Activated naive CD4-positive, alpha-beta T cell treated with anti-CD3 and anti-CD28 coated beads, Interleukin-2, amount 50 U/mL, for 24 hours (primary cell): Measurements from ENCODE around the gene FRMD4A.
A peak's percentile ranks its signal among the peaks of the same experiment; 100 is the strongest.

Experiments used
- H3K27ac Mint-ChIP-seq: one replicate; pipeline ENCODE4 v1.8.0; 2021; ENCODE audit warnings: mild to moderate bottlenecking, mixed read lengths
- H3K27me3 Mint-ChIP-seq: one replicate; pipeline ENCODE4 v1.8.0; 2021; ENCODE audit warnings: mixed read lengths
- H3K36me3 Mint-ChIP-seq: one replicate; pipeline ENCODE4 v1.8.0; 2021; ENCODE audit warnings: mixed read lengths
- H3K4me1 Mint-ChIP-seq: one replicate; pipeline ENCODE4 v1.8.0; 2021; ENCODE audit warnings: mixed read lengths
- H3K4me3 Mint-ChIP-seq: one replicate; pipeline ENCODE4 v1.8.0; 2021; ENCODE audit warnings: mild to moderate bottlenecking, mixed read lengths
- H3K9me3 Mint-ChIP-seq: one replicate; pipeline ENCODE4 v1.8.0; 2021; ENCODE audit warnings: mixed read lengths

The FRMD4A gene

GRCh38 chr10:14179251-14179650, 151.5 kb downstream of the FRMD4A start:
- Mint-ChIP-seq H3K9me3 (no peaks in the 10 kb centered on the region), H3K4me1 (peaks cover 9% of the 10 kb centered on the region), H3K4me3 (no peak overlapping the region), H3K27me3 (peaks cover 44% of the 10 kb centered on the region), H3K36me3 (no peaks in the 10 kb centered on the region), H3K27ac (no peak overlapping the region)

GRCh38 chr10:14173706-14174594, 156.8 kb downstream of the FRMD4A start:
- no peaks in the 10 kb centered on the region for H3K36me3 Mint-ChIP-seq
- H3K4me3 Mint-ChIP-seq: peak overlapping the region; percentile 93
- peaks cover 35% of the 10 kb centered on the region for H3K27me3 Mint-ChIP-seq
- peaks cover 17% of the 10 kb centered on the region for H3K4me1 Mint-ChIP-seq
- H3K9me3 Mint-ChIP-seq: no peaks in the 10 kb centered on the region
- no peak overlapping the region for H3K27ac Mint-ChIP-seq

GRCh38 chr10:14173391-14173705, 157.4 kb downstream of the FRMD4A start:
- Mint-ChIP-seq H3K4me3 (peak overlapping the region; percentile 93), H3K27ac (no peak overlapping the region), H3K4me1 (peaks cover 17% of the 10 kb centered on the region), H3K36me3 (no peaks in the 10 kb centered on the region), H3K9me3 (no peaks in the 10 kb centered on the region), H3K27me3 (peaks cover 34% of the 10 kb centered on the region)

- Mint-ChIP-seq H3K4me3 (no peak overlapping the region), H3K9me3 (no peaks in the 10 kb centered on the region), H3K27ac (no peak overlapping the region), H3K27me3 (peaks cover 34% of the 10 kb centered on the region), H3K4me1 (peaks cover 17% of the 10 kb centered on the region), H3K36me3 (no peaks in the 10 kb centered on the region)
Measured at GRCh38 chr10:14172336-14172950, 158.3 kb downstream of the FRMD4A start.

GRCh38 chr10:14171336-14171735, 159.4 kb downstream of the FRMD4A start:
- peaks cover 17% of the 10 kb centered on the region for H3K4me1 Mint-ChIP-seq
- peaks cover 28% of the 10 kb centered on the region for H3K27me3 Mint-ChIP-seq
- no peak overlapping the region for H3K4me3 Mint-ChIP-seq
- H3K9me3 Mint-ChIP-seq: no peaks in the 10 kb centered on the region
- H3K36me3 Mint-ChIP-seq: no peaks in the 10 kb centered on the region
- no peak overlapping the region for H3K27ac Mint-ChIP-seq

GRCh38 chr10:14163377-14164086, 167.2 kb downstream of the FRMD4A start:
- Mint-ChIP-seq H3K36me3 (no peaks in the 10 kb centered on the region), H3K27ac (no peak overlapping the region), H3K4me3 (no peak overlapping the region), H3K4me1 (no peaks in the 10 kb centered on the region), H3K9me3 (no peaks in the 10 kb centered on the region), H3K27me3 (peaks cover 17% of the 10 kb centered on the region)

- Mint-ChIP-seq H3K4me3 (no peak overlapping the region), H3K27ac (peak overlapping the region; percentile 56), H3K27me3 (peaks cover 20% of the 10 kb centered on the region), H3K36me3 (no peaks in the 10 kb centered on the region), H3K9me3 (no peaks in the 10 kb centered on the region), H3K4me1 (no peaks in the 10 kb centered on the region)
Measured at GRCh38 chr10:14162629-14163344, 167.9 kb downstream of the FRMD4A start.

- Mint-ChIP-seq H3K27ac (no peak overlapping the region), H3K27me3 (peaks cover 25% of the 10 kb centered on the region), H3K4me3 (no peak overlapping the region), H3K9me3 (no peaks in the 10 kb centered on the region), H3K36me3 (no peaks in the 10 kb centered on the region), H3K4me1 (no peaks in the 10 kb centered on the region)
Measured at GRCh38 chr10:14162061-14162460, 168.7 kb downstream of the FRMD4A start.

GRCh38 chr10:14160299-14160698, 170.4 kb downstream of the FRMD4A start:
- no peaks in the 10 kb centered on the region for H3K4me1 Mint-ChIP-seq
- H3K9me3 Mint-ChIP-seq: peaks cover 7% of the 10 kb centered on the region
- no peak overlapping the region for H3K4me3 Mint-ChIP-seq
- H3K27me3 Mint-ChIP-seq: peaks cover 24% of the 10 kb centered on the region
- H3K27ac Mint-ChIP-seq: no peak overlapping the region
- no peaks in the 10 kb centered on the region for H3K36me3 Mint-ChIP-seq

GRCh38 chr10:14158575-14158974, 172.1 kb downstream of the FRMD4A start:
- H3K4me1 Mint-ChIP-seq: no peaks in the 10 kb centered on the region
- no peak overlapping the region for H3K4me3 Mint-ChIP-seq
- no peak overlapping the region for H3K27ac Mint-ChIP-seq
- H3K27me3 Mint-ChIP-seq: peaks cover 24% of the 10 kb centered on the region
- H3K36me3 Mint-ChIP-seq: no peaks in the 10 kb centered on the region
- peaks cover 7% of the 10 kb centered on the region for H3K9me3 Mint-ChIP-seq

GRCh38 chr10:14156104-14156503, 174.6 kb downstream of the FRMD4A start:
- H3K9me3 Mint-ChIP-seq: peaks cover 7% of the 10 kb centered on the region

GRCh38 chr10:14153570-14154055, 177.1 kb downstream of the FRMD4A start:
- Mint-ChIP-seq H3K27ac (no peak overlapping the region), H3K4me1 (no peaks in the 10 kb centered on the region), H3K4me3 (no peak overlapping the region), H3K36me3 (no peaks in the 10 kb centered on the region), H3K9me3 (peaks cover 7% of the 10 kb centered on the region), H3K27me3 (peaks cover 16% of the 10 kb centered on the region)

More at GRCh38 chr10:14156104-14156503, 174.6 kb downstream of the FRMD4A start:
- Mint-ChIP-seq H3K27ac (no peak overlapping the region), H3K4me3 (no peak overlapping the region), H3K36me3 (no peaks in the 10 kb centered on the region), H3K4me1 (no peaks in the 10 kb centered on the region), H3K27me3 (peaks cover 19% of the 10 kb centered on the region)

GRCh38 chr10:14151571-14151970, 179.2 kb downstream of the FRMD4A start:
- Mint-ChIP-seq H3K36me3 (no peaks in the 10 kb centered on the region), H3K9me3 (peaks cover 7% of the 10 kb centered on the region), H3K4me1 (no peaks in the 10 kb centered on the region), H3K27me3 (peaks cover 6% of the 10 kb centered on the region), H3K27ac (no peak overlapping the region), H3K4me3 (no peak overlapping the region)

- Mint-ChIP-seq H3K36me3 (no peaks in the 10 kb centered on the region), H3K4me1 (no peaks in the 10 kb centered on the region), H3K27me3 (peaks cover 6% of the 10 kb centered on the region), H3K9me3 (peaks cover 2% of the 10 kb centered on the region), H3K27ac (no peak overlapping the region), H3K4me3 (no peak overlapping the region)
Measured at GRCh38 chr10:14150526-14150925, 180.2 kb downstream of the FRMD4A start.

- no peaks in the 10 kb centered on the region for H3K4me1 Mint-ChIP-seq
- H3K9me3 Mint-ChIP-seq: no peaks in the 10 kb centered on the region
- no peak overlapping the region for H3K4me3 Mint-ChIP-seq
- H3K27me3 Mint-ChIP-seq: peaks cover 7% of the 10 kb centered on the region
- no peaks in the 10 kb centered on the region for H3K36me3 Mint-ChIP-seq
- no peak overlapping the region for H3K27ac Mint-ChIP-seq
Measured at GRCh38 chr10:14146501-14146900, 184.2 kb downstream of the FRMD4A start.
